ENCODE data around the gene KDM4B.

The KDM4B gene

GRCh38 chr19:5052945-5053485 lies 84.1 kb downstream of the KDM4B start:
- DNase-seq = no peak

GRCh38 chr19:5053661-5054060 lies 84.7 kb downstream of the KDM4B start:
- DNase-seq = no peak

GRCh38 chr19:5054551-5055456 lies 85.9 kb downstream of the KDM4B start:
- no peak for DNase-seq

GRCh38 chr19:5055457-5055776 lies 86.5 kb downstream of the KDM4B start:
- DNase-seq = no peak

GRCh38 chr19:5057860-5058259 lies 88.9 kb downstream of the KDM4B start:
- no peak for DNase-seq

- DNase-seq = no peak
Measured at GRCh38 chr19:5058521-5059212, 89.8 kb downstream of the KDM4B start.

DNA sequence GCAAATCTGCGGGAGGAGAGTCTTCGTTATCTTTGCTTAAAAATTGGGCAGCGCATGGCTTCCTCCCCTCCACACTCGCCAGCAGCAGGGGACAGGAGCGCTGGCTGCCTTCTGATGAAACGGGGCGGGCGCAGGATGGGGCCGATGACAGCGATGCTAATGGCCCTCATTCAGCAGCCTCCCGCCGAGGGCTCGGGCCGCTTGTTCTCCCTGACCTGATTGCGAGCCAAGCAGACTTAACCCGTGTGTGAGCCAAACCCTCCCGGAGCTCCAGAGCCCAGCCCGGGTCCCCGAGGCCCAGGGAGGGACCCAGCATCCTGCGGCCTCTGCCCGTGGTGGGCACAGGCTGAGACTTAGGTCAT lies 90.3 kb downstream of the KDM4B start:
- DNase-seq = no peak

DNA sequence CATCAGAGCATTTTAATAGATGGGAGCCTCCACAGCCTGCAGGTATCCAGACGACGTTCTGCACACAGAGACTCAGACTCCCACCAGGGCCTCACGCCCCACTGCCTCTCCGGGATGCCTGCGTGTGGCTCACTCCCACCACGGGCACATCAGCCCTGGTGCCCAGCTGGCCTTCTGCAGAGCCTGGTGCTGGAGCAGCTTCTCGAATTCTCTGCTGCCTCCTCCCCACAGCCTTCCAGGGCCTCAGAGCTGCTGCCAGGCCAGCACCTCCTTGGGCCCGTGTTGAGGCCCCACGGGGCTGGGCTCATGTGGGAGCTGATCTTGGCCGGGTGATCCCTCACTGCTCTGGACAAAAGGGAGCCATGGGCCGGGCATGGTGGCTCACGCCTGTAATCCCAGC lies 90.9 kb downstream of the KDM4B start:
- DNase-seq = no peak

- no peak for DNase-seq
Measured at GRCh38 chr19:5062195-5062594, 93.3 kb downstream of the KDM4B start.

DNA sequence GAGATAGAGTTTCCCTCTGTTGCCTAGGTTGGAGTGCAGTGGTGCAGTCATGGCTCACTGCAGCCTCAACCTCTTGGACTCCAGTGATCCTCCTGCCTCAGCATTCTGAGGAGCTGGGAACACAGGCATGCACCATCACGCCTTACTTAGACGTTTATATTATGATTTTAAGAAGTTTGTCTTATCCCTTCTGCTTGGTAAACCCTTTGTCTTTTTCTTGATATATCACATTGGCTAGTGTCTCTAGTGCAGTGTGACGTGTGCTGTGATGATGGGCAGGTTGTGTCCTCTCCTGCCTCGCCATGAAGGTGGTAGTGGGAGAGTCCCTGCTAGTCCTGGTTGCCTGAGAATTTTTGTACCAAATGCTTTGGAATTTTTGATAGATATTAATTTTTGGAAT lies 93.9 kb downstream of the KDM4B start:
- DNase-seq = no peak

- DNase-seq = no peak
Measured at GRCh38 chr19:5063873-5064645, 95.1 kb downstream of the KDM4B start.

GRCh38 chr19:5064896-5065295 lies 96.0 kb downstream of the KDM4B start:
- DNase-seq = no peak

DNA sequence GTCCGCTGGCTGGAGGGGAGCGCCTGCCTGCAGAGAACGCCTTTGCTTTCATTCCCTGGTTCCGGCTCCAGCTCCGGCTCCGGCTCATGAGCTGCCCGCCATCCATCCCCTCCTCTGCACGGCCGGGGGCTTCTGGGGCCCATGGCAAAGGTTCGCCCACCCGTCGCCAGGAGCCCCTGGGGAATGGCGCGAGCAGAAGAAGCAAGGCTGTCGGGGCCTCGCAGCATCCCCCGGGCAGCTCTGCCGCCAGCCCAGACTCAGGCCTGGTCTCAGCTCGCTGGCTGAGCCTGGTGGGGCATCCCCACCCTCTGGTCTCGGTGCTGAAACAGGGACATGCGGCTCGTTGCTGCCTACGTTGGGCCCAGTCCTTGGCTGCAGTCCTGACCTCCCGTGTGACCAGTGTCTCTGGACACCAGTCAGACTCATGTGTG lies 96.8 kb downstream of the KDM4B start:
- no peak for DNase-seq

- DNase-seq = no peak
Measured at GRCh38 chr19:5066768-5067167, 97.9 kb downstream of the KDM4B start.

- DNase-seq = no peak
Measured at GRCh38 chr19:5067678-5068077, 98.8 kb downstream of the KDM4B start.

DNA sequence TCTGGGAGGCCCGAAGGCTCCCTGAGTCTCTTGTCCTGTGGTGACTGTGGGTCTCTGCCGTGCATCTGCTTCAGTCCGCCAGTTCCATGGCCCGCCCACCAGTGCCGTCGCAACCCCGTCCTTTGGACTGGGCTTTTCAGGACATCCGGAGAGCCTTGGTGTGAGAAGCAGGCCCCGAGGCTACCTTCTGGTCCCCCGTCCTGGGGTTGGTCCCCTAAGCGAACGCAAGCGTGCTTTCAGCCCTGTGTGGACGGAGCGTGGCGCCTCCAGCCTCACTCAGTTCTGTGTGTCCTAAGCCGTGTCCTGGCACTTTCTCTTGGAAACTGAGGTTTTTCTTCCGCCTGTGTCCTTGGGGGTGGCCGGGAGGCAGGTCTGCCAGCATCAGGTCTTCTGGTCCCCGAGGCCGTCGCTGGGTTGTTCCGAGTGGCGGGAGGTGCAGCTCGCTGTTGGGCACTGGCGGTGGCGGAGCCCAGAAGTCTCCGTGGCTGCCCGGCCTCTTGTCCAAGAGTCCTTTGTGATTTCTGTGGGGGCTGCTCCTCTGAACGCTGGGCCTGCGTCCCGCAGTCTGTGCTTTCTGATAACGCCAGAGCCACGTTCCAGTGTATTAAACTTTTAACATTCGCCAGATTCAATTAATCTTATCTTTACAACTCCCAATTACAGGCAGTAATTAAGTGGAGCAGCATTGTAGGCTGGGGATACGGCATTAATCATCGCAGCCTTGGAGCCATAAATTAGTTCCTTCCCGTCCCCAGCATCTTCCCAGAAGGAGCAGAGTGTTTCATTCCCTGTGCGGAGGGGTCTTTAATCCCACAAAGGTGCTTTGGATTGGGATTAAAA lies 99.5 kb downstream of the KDM4B start:
- DNase-seq = no peak

- DNase-seq = no peak
Measured at GRCh38 chr19:5070331-5070730, 101.4 kb downstream of the KDM4B start.

- no peak for DNase-seq
Measured at GRCh38 chr19:5070930-5071329, 102.0 kb downstream of the KDM4B start.

DNA sequence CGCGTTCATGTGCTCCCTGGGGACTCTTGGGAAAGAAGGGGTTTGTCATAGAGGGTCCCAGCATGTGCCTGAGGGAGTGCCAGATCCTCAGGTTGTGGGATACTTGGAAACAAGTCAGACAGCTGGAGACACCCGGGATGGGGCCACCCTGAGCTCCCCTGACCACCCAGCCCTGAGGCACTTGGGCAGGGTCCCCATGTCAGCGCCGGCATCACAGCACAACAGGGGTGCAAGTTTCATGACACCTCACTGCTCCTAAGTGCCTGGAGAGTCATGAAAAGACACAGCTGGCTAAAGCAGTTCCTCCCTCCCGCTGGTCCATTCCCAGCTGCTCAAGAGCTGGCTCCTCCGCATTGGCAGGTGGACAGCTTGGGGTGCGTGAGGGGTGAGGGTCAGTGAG lies 102.7 kb downstream of the KDM4B start:
- no peak for DNase-seq

GRCh38 chr19:5072115-5072514 lies 103.2 kb downstream of the KDM4B start:
- DNase-seq = no peak

- DNase-seq = no peak
Measured at GRCh38 chr19:5073153-5073844, 104.4 kb downstream of the KDM4B start.

- DNase-seq = no peak
Measured at GRCh38 chr19:5074407-5074806, 105.5 kb downstream of the KDM4B start.
